B cell (primary cell): Measurements from ENCODE around the gene CNTNAP2. TPM values are rescaled to one million over a fixed set of nuclear protein-coding genes. Genes with fewer than 3 reads are reported as not detected.

Experiments used
- ATAC-seq: fragments of 200-7000 bp; cut with Tn5 transposase; one replicate; pipeline ENCODE4 v1.10.0; 2021; ENCODE audit warnings: low read depth, mild to moderate bottlenecking, moderate number of reproducible peaks, moderate library complexity
- CTCF ChIA-PET: fragments of 350-600 bp; sonication (Branson Sonifier 250); formaldehyde crosslinking; loops from one replicate; lab custom pipeline; 2021; ENCODE audit warnings: antibody characterized with exemption, inconsistent platforms; lab: Charles Lee
- POLR2A ChIA-PET: fragments of 350-600 bp; sonication (Branson Sonifier 250); formaldehyde crosslinking; loops from one replicate; lab custom pipeline; 2021; ENCODE audit warnings: antibody characterized with exemption; lab: Charles Lee
- DNase-seq: peaks from one replicate; pipeline ENCODE4 v3.0.0; 2013
- H2AFZ ChIP-seq: 2 replicates; pipeline ENCODE4 v1.6.1; 2012; ENCODE audit warnings: mild to moderate bottlenecking, low read depth, low read length; ENCODE audit not compliant: insufficient read depth, poor library complexity, severe bottlenecking
- H3K27ac ChIP-seq, 2 donors: 1 replicate in 1 of 2; 2 replicates in 1 of 2; pipeline ENCODE4 v1.5.1; 2012 to 2013; ENCODE audit warnings: low read length in 2 of 2, mild to moderate bottlenecking in 2 of 2, moderate library complexity in 1 of 2
- H3K27me3 ChIP-seq, 4 experiments: fragments of 200-600 bp in 1 of 4; sonication (generic) in 1 of 4; replicated peaks in 1 of 4; 1 replicate in 2 of 4; 2 replicates in 2 of 4; pipeline versions ENCODE4 v1.6.1 to v1.7.0; 2013 to 2016; ENCODE audit warnings: low read length in 3 of 4, mild to moderate bottlenecking in 2 of 4, mixed read lengths in 1 of 4, moderate library complexity in 1 of 4; ENCODE audit not compliant: insufficient read depth in 4 of 4, control insufficient read depth in 3 of 4; ENCODE audit errors: control extremely low read depth in 1 of 4
- H3K36me3 ChIP-seq, 2 experiments: replicated peaks in 1 of 2; 1 replicate in 1 of 2; 2 replicates in 1 of 2; pipeline versions ENCODE4 v1.6.1 to v1.7.1; 2013; ENCODE audit warnings: low read length in 1 of 2; ENCODE audit not compliant: insufficient read depth in 2 of 2, control insufficient read depth in 1 of 2; ENCODE audit errors: control extremely low read depth in 1 of 2, extremely low read depth in 1 of 2
- H3K4me1 ChIP-seq, 2 donors: fragments of 200-600 bp in 1 of 2; sonication (generic) in 1 of 2; 1 replicate in 1 of 2; 2 replicates in 1 of 2; pipeline versions ENCODE4 v1.5.1 to v1.6.1; 2013 to 2017; ENCODE audit warnings: low read length in 2 of 2; ENCODE audit not compliant: control insufficient read depth in 2 of 2, insufficient read depth in 2 of 2
- H3K4me2 ChIP-seq: replicated peaks from 2 replicates; pipeline ENCODE3; 2012; ENCODE audit warnings: mild to moderate bottlenecking, low read depth, low read length; ENCODE audit not compliant: poor library complexity, severe bottlenecking
- H3K4me3 ChIP-seq, 5 experiments: fragments of 200-600 bp in 1 of 5; sonication (generic) in 1 of 5; 1 replicate in 3 of 5; 2 replicates in 2 of 5; pipeline versions ENCODE4 v1.5.1 to v1.7.0; 2011 to 2016; ENCODE audit warnings: low read length in 4 of 5, mild to moderate bottlenecking in 4 of 5, low read depth in 2 of 5, control low read depth in 1 of 5, moderate library complexity in 1 of 5; ENCODE audit not compliant: insufficient read depth in 1 of 5; ENCODE audit errors: control extremely low read depth in 1 of 5, extremely low read depth in 1 of 5
- H3K79me2 ChIP-seq: fragments of 200-600 bp; sonication (generic); one replicate; pipeline ENCODE4 v1.6.0; 2016; ENCODE audit warnings: low read length; ENCODE audit not compliant: control insufficient read depth, insufficient read depth
- H3K9ac ChIP-seq: fragments of 200-600 bp; sonication (generic); 2 replicates; pipeline ENCODE4 v1.6.1; 2017; ENCODE audit warnings: mild to moderate bottlenecking, low read length, moderate library complexity
- H3K9me3 ChIP-seq, 3 donors: one replicate each; pipeline versions ENCODE4 v1.6.1 to v1.7.1; 2013; ENCODE audit warnings: low read length in 2 of 3; ENCODE audit not compliant: control insufficient read depth in 2 of 3, insufficient read depth in 1 of 3; ENCODE audit errors: control extremely low read depth in 1 of 3
- H4K20me1 ChIP-seq: 2 replicates; pipeline ENCODE4 v1.6.0; 2012; ENCODE audit warnings: mild to moderate bottlenecking, low read length; ENCODE audit not compliant: insufficient read depth, control insufficient read depth, poor library complexity, severe bottlenecking
- H3K27ac Mint-ChIP-seq: one replicate; pipeline ENCODE4 v1.8.0; 2021; ENCODE audit warnings: mixed read lengths
- H3K27me3 Mint-ChIP-seq: one replicate; pipeline ENCODE4 v1.8.0; 2021; ENCODE audit warnings: mixed read lengths
- H3K4me1 Mint-ChIP-seq: one replicate; pipeline ENCODE4 v1.8.0; 2021; ENCODE audit warnings: mixed read lengths
- H3K4me3 Mint-ChIP-seq: one replicate; pipeline ENCODE4 v1.8.0; 2021; ENCODE audit warnings: mixed read lengths
- H3K9me3 Mint-ChIP-seq: one replicate; pipeline ENCODE4 v1.8.0; 2022; ENCODE audit warnings: mixed read lengths; ENCODE audit not compliant: insufficient read depth
- CTCF ChIP-seq: fragments of 200-600 bp; IDR thresholded peaks from one replicate; pipeline ENCODE4 v1.8.0; 2022; ENCODE audit warnings: antibody characterized with exemption, mild to moderate bottlenecking
- EZH2 ChIP-seq: IDR thresholded peaks from 2 replicates; pipeline ENCODE4 v1.6.1; 2012; ENCODE audit warnings: borderline replicate concordance, low read depth, mild to moderate bottlenecking, moderate library complexity, low read length; ENCODE audit not compliant: insufficient read depth, poor library complexity, severe bottlenecking
- WGBS: methylation state at CpG from one replicate; pipeline ENCODE4 v1.1.5; 2013; ENCODE audit warnings: missing lambda C conversion rate; ENCODE audit not compliant: insufficient coverage; 5-methylcytosine and 5-hydroxymethylcytosine counted together
- intact Hi-C: fragments of 100-400 bp; cut with micrococcal nuclease; formaldehyde crosslinking; loops from one replicate; pipeline ENCODE4 v1.10.0; 2022
- polyA plus RNA-seq: library from polyadenylated mRNA; depleted of rRNA; stranded (reverse); fragments of >200 nt; gene quantifications from 2 replicates; pipeline ENCODE4 v1.2.3, GENCODE V29; 2012
- total RNA-seq, 2 donors: library from RNA; stranded (reverse); fragments of 120-200 nt in 1 of 2; gene quantifications; 1 replicate in 1 of 2; 2 replicates in 1 of 2; pipeline versions ENCODE4 v1.2.3 to v1.2.4, GENCODE V29; 2013 to 2022

CNTNAP2 gene
- total and polyA plus RNA-seq, 2 donors (not counting 1 experiment from before 2014, with no cell fraction given): 7.4 to 16.6 TPM

DNA sequence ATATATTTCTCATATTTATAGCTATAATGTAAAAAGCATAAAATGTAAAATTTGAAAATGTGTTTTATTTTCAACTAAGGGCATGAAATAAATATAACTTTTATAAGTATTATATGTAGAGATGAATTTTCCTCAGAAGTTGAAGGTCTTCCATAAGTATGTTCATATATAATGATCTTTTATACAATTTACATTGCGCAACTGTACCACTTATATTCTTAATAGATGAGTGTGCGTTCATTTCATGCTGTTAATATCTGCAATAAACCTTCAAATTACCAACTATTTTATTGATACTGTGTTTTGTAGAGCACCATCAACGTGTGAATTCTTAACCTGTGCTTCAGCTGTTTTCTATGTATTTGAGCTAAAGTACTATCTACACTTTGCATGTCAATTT is 285.3 kb downstream of the CNTNAP2 start:
- no peak overlapping the region for H3K4me2 ChIP-seq
- H3K27ac Mint-ChIP-seq: no peak overlapping the region
- H3K27me3 Mint-ChIP-seq: no peaks in the 10 kb centered on the region
- POLR2A ChIA-PET: no interaction called here
- H2AFZ ChIP-seq: no peak overlapping the region
- H3K4me1 ChIP-seq: no peaks in the 10 kb centered on the region
- no peaks in the 10 kb centered on the region for H3K36me3 ChIP-seq
- DNase-seq (no peak), ATAC-seq (no peak)
- peaks cover 2% of the 10 kb centered on the region for H3K9me3 Mint-ChIP-seq
- CTCF ChIA-PET: no interaction called here
- no peak overlapping the region for H3K4me3 Mint-ChIP-seq
- no CpG with 5 or more reads among the region's 3 CpGs for WGBS
- peaks cover 0 to 4% (median 0%) of the 10 kb centered on the region in 3 donors for H3K9me3 ChIP-seq
- H3K4me3 ChIP-seq: no peak overlapping the region
- H4K20me1 ChIP-seq: no peaks in the 10 kb centered on the region
- TF ChIP-seq EZH2 (no peak), CTCF (no peak)
- no peak overlapping the region for H3K9ac ChIP-seq
- H3K79me2 ChIP-seq: no peaks in the 10 kb centered on the region
- H3K27me3 ChIP-seq: no peaks in the 10 kb centered on the region
- H3K27ac ChIP-seq: no peak overlapping the region
- no peaks in the 10 kb centered on the region for H3K4me1 Mint-ChIP-seq
- intact Hi-C loops: no loop called here

- ATAC-seq (no peak), DNase-seq (no peak)
- H3K4me1 ChIP-seq: no peaks in the 10 kb centered on the region
- H2AFZ ChIP-seq: no peak overlapping the region
- TF ChIP-seq CTCF (no peak), EZH2 (no peak)
- ChIA-PET CTCF (no interaction called here), POLR2A (no interaction called here)
- no peak overlapping the region for H3K27ac Mint-ChIP-seq
- H3K27ac ChIP-seq: no peak overlapping the region
- no peak overlapping the region for H3K4me3 ChIP-seq
- no peak overlapping the region for H3K4me3 Mint-ChIP-seq
- H3K27me3 ChIP-seq: no peaks in the 10 kb centered on the region
- H3K9me3 Mint-ChIP-seq: no peaks in the 10 kb centered on the region
- no peak overlapping the region for H3K4me2 ChIP-seq
- intact Hi-C loops: no loop called here
- H3K4me1 Mint-ChIP-seq: no peaks in the 10 kb centered on the region
- WGBS: no CpG with 5 or more reads among the region's 1 CpG
- peaks cover 0 to 4% (median 0%) of the 10 kb centered on the region in 3 donors for H3K9me3 ChIP-seq
- no peaks in the 10 kb centered on the region for H3K36me3 ChIP-seq
- no peaks in the 10 kb centered on the region for H3K27me3 Mint-ChIP-seq
- H3K9ac ChIP-seq: no peak overlapping the region
- no peaks in the 10 kb centered on the region for H4K20me1 ChIP-seq
- H3K79me2 ChIP-seq: no peaks in the 10 kb centered on the region
Measured at GRCh38 chr7:146405737-146406136, 289.1 kb downstream of the CNTNAP2 start.
